Activated CD4-positive, alpha-beta T cell treated with anti-CD3 and anti-CD28 coated beads, Interleukin-2, Interleukin-6, amounts not matched to agents 100 ng/mL and 50 ng/mL, durations not matched to agents 16 hours and 8 hours (primary cell): ENCODE results near the gene MAP2K5.

Experiments used
- DNase-seq: peaks from one replicate; pipeline ENCODE4 v3.0.0-alpha.2; 2020

MAP2K5 gene

GRCh38 chr15:67560320-67560719 lies 17.8 kb downstream of the MAP2K5 start:
- DNase-seq, result no peak

GRCh38 chr15:67563092-67563491 lies 20.6 kb downstream of the MAP2K5 start:
- no peak for DNase-seq

- DNase-seq, result no peak
Observed at GRCh38 chr15:67564021-67564967, 21.8 kb downstream of the MAP2K5 start.

GRCh38 chr15:67564968-67565345 lies 22.5 kb downstream of the MAP2K5 start:
- DNase-seq, result no peak

GRCh38 chr15:67569668-67570067 lies 27.2 kb downstream of the MAP2K5 start:
- DNase-seq, result no peak

- DNase-seq, result no peak
Observed at GRCh38 chr15:67570875-67571647, 28.6 kb downstream of the MAP2K5 start.

- DNase-seq, result no peak
Observed at GRCh38 chr15:67571648-67572415, 29.3 kb downstream of the MAP2K5 start.

- no peak for DNase-seq
Observed at GRCh38 chr15:67573194-67573593, 30.7 kb downstream of the MAP2K5 start.

GRCh38 chr15:67575039-67575502 lies 32.6 kb downstream of the MAP2K5 start:
- DNase-seq, result no peak

GRCh38 chr15:67578020-67578600 lies 35.6 kb downstream of the MAP2K5 start:
- DNase-seq, result no peak

- DNase-seq, result no peak
Observed at GRCh38 chr15:67579164-67579563, 36.7 kb downstream of the MAP2K5 start.

GRCh38 chr15:67579967-67580366 lies 37.5 kb downstream of the MAP2K5 start:
- no peak for DNase-seq

GRCh38 chr15:67584157-67584556 lies 41.7 kb downstream of the MAP2K5 start:
- DNase-seq, result no peak

- no peak for DNase-seq
Observed at GRCh38 chr15:67585681-67586080, 43.2 kb downstream of the MAP2K5 start.

- no peak for DNase-seq
Observed at GRCh38 chr15:67587331-67587730, 44.8 kb downstream of the MAP2K5 start.

GRCh38 chr15:67587754-67588153 lies 45.3 kb downstream of the MAP2K5 start:
- no peak for DNase-seq

- DNase-seq, result no peak
Observed at GRCh38 chr15:67590191-67590590, 47.7 kb downstream of the MAP2K5 start.

GRCh38 chr15:67592245-67592644 lies 49.7 kb downstream of the MAP2K5 start:
- DNase-seq, result no peak

- DNase-seq, result no peak
Observed at GRCh38 chr15:67593562-67593961, 51.1 kb downstream of the MAP2K5 start.

GRCh38 chr15:67594770-67595169 lies 52.3 kb downstream of the MAP2K5 start:
- DNase-seq, result no peak

- DNase-seq, result no peak
Observed at GRCh38 chr15:67595572-67595971, 53.1 kb downstream of the MAP2K5 start.

GRCh38 chr15:67601073-67601472 lies 58.6 kb downstream of the MAP2K5 start:
- no peak for DNase-seq

GRCh38 chr15:67603063-67603462 lies 60.6 kb downstream of the MAP2K5 start:
- DNase-seq, result no peak
